D341Med (cell line): ENCODE results near the gene FBXL17.

ENCODE experiments used
- DNase-seq: peaks from one replicate; pipeline ENCODE4 v3.0.0; 2012; ENCODE audit warnings: low spot score

FBXL17 gene

DNA sequence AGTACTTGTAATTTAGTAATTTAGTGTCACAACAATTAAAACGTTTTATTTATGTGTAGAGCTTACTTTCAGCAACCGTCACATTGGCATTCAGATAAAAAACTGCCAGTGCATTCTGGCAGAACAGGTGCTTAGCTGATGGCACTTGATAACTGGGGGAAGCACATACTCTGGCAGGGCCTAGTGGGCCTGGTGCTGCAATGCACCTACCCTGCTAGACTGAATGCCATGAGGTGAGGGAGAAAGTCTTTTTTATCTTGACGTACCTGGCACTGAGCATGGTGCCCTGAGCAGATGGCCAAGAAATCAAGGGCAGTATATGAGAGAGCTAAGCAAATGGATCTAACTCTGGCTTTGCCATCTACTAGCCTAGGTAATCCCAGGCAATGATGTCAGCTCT lies 430.6 kb downstream of the FBXL17 start:
- no peak for DNase-seq

GRCh38 chr5:107950776-107951175 lies 431.1 kb downstream of the FBXL17 start:
- no peak for DNase-seq

DNA sequence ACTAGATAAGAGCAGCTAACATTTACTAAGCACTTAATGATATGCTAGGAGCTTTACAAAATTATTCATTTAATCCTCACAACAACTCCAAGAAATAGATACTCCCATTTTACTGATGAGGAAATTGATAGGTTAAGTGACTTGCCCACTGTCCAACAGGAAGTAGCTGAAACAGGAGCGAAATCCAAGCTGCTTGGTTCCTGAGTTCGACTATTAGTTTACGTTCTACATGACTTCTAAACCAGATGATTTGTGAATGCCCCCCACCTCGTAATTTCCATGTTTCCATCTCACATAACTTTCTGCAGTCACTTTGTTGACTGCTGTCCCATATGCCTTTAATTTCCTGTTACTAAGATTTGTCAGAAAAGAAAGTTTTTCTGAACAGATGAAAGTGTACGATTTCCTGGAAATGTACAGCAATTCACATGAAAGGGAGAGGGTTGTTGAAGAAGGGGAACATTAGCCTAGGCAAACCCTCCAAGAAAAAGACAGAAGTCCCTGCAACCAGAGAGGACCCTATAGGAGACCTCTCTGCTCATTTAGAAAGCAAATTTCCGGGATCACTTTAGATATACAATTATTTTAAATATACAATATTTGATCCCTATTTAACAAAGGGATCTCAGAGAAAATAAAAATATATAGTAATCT lies 432.1 kb downstream of the FBXL17 start:
- no peak for DNase-seq

DNA sequence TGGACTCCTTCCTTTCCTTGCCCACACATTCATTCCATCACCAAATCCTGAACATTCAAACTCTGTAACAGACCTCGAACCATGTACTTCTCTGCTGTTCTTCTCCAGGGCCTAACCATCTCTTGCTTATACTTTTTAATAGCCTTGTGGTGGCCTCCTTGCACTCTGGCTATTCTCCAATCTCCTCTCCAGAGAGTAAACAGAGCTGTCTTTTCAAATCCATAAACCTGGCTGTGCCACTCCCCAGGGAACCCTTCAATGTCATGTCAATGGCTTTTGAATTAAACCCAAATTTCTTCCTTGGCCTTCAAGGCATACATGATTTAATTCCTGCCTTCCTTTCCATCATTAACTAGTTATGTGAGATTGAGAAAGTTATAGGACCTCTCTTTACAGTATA lies 433.5 kb downstream of the FBXL17 start:
- DNase-seq = peak; percentile 28

DNA sequence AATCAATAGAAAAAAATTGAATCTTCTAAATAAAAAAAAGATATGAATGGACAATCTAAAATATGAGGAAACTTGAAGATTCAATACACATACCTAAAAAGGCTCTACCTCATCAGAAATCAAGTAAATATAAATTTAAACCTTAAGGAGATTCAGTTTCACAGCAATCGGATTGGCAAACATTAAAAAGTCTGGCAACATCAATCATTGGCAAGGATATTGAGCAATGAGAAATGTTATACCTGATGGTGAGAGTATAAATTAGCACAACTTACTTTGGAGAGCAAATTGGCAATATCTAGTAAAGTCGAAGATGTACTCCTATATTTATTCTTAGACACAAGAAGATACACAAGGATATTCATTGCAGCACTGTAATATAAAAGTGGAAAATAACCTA lies 436.8 kb downstream of the FBXL17 start:
- no peak for DNase-seq

- no peak for DNase-seq
Observed at GRCh38 chr5:107943923-107944322, 438.0 kb downstream of the FBXL17 start.

GRCh38 chr5:107941036-107941435 lies 440.9 kb downstream of the FBXL17 start:
- no peak for DNase-seq

GRCh38 chr5:107937651-107938355 lies 444.1 kb downstream of the FBXL17 start:
- DNase-seq = peak; percentile 50

- peak; percentile 27 for DNase-seq
Observed at GRCh38 chr5:107937204-107937603, 444.7 kb downstream of the FBXL17 start.

GRCh38 chr5:107936515-107936914 lies 445.4 kb downstream of the FBXL17 start:
- DNase-seq = no peak

DNA sequence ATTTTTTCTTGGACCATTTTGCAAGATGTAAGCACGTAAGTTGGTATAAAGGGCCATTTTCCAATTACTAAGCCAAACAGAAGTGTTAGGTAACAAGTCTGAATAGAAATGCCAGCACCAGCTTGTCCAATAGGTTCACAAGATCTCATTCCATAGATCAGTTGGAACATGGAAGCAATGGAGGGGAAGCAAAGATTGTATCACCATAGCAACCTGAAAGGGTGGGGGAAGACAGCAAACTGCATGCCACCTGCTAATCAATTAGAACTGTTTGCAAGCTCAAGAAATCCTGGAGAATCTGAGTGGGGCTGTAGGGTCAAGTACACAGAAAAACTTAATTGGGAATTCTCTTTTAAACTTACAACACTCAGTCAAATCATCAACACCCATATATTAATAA lies 446.3 kb downstream of the FBXL17 start:
- DNase-seq = no peak

GRCh38 chr5:107933326-107933725 lies 448.6 kb downstream of the FBXL17 start:
- DNase-seq = no peak

DNA sequence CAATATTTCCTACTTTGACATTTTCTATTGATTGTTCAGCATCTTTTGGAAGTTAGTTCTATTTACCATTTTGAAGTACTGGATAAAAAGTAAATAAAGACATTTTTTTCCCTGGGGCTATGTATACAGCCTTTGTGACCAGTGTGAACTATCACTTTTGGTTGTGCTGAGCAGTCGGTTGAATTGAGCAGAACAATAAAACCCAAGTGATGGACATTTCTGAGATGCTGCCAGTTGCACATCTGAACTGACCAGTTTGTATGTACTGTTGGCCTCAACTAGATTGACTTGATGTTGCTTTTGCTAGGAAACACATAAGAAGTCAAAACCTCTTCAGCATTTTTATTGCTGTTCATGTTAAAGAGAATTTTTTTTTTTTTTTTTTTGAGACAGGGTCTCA lies 451.0 kb downstream of the FBXL17 start:
- DNase-seq = no peak

GRCh38 chr5:107930092-107930491 lies 451.8 kb downstream of the FBXL17 start:
- no peak for DNase-seq

- no peak for DNase-seq
Observed at GRCh38 chr5:107929080-107929479, 452.8 kb downstream of the FBXL17 start.

DNA sequence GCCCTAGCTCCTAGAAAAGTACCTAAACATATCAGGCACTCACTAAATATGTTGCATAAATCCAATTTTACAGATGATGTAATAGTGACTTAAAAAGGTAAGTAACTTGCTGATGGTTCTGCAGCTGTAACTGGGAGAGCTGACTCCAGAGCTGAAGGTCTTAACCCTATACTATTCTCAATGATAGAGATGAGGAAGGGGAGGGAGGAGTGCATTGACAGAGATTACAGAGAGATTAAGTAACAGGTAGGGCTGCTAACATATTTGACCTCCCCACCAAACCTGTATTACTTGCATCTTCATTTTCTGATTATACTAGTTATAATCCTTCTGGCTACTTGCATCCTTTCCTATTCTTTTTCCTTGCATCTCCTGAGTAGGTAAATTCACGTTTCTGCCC lies 455.8 kb downstream of the FBXL17 start:
- no peak for DNase-seq

DNA sequence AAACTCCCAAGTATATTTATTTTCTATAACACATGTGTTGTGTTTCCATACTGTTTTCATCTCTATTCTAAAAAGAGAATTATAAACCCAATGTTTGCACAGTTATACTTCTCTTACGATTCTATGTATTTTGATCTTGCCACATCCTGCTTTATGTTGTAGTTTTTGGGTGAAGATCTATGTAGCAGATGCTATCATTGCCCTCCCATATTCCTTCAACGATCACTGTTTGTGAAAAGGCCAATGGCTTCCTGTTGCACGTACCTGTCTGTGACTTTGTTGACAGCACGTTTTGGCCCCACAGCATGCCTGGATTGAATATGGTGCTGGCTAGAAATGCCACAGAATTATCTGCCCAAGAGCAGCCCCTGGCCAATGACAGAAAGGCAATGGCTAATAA lies 456.7 kb downstream of the FBXL17 start:
- no peak for DNase-seq

DNA sequence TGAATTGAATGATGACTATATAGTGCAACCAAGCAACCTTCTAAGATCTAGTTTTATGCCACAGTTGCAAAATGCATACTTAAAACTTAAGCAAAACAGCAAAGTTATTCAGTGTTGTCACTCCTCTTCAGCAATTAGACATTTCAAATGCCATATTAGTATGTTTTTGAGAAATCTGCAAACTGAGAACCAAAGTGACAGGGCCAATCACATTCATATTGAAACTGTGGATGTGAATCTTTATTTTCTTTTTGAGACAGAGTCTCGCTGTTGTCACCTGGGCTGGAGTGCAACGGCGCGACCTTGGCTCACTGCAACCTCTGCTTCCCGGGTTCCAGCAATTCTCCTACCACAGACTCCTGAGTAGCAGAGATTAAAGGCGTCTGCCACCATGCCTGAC lies 461.9 kb downstream of the FBXL17 start:
- no peak for DNase-seq

DNA sequence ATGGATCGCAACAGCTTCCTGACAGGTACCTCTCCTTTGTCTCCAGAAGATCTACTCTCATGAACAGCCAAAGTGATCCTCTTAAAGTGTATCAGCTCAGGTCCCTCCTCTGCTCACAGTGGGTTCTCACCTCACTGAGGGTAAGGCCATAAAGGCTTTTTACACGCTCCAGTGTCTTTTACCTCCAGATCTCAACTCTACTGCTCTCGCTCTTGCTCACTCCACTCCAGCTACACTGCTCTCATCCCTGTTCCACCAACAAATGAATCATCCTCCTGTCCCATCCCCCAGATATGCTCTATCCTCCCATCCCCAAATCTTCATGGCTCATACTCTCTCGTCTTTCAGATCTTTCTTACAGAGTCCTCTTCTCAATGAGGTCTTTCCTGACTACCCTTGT lies 462.5 kb downstream of the FBXL17 start:
- DNase-seq = no peak

DNA sequence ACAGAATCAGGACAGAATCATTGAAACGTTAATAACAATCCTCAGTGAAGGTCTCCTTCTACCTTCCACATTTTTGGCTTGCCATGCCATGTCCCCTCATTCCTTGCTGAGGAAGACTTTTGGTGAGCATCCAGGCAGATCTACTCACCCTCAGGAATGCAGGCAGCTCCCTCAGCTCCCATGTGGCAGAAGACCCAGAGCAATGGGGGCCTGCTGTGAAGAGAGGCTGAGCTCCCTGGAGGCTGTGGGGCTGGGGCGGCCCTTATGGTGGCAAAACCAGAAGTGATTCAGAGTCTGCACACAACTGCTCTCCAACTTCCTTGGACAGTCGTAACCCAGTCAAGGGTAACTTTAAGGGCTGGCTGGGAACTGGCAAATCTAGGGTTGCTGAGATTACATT lies 463.9 kb downstream of the FBXL17 start:
- DNase-seq = no peak

GRCh38 chr5:107916731-107917725 lies 464.9 kb downstream of the FBXL17 start:
- no peak for DNase-seq

DNA sequence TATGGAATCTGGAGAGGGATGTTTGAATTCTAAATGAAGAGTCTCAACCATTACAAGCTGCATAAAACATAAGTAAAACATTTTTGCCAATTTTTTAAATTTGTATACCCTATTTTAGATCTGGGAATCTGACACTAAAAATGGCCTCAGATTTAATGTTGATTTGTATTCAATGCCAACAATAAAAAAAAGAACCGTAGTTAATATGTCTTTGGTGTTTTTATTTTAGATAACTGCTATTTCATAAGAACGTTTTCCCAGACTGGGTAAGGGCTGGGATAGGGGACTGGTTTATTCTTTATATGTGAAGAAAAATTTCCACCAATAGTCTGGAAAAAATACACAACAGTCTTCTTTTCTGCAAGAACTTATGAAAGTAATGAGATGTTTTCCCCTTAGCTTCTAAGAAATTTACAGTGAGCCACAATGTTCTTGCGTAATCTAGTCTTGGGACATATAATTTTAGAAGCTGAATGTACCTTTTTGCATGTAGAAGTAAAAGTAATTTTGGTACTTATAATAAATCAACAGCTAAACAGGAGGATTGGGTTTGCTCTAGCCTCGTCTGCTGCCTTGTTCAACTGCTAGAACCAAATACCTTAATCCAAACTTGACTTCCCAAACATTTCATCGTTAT lies 466.6 kb downstream of the FBXL17 start:
- no peak for DNase-seq
